T-helper 1 cell treated with Interleukin-12 subunit alpha and Interleukin-12 subunit beta and Interleukin-4 antibody, amounts not matched to agents 30 ng/mL and 1 ng/mL, for 36 hours (primary cell): Measurements from ENCODE around the gene MPDU1. TPM values are rescaled to one million over a fixed set of nuclear protein-coding genes. Genes with fewer than 3 reads are reported as not detected.

Source experiments
- total RNA-seq: library from RNA; stranded (reverse); gene quantifications from 2 replicates; pipeline ENCODE4 v1.2.3, GENCODE V29; 2022

Gene MPDU1
- total RNA-seq, 1 donor from 2014 or later: 85.1 TPM

Other genes with a start within 250 kb of the MPDU1 start
- gene ACAP1, start 247.3 kb upstream of the MPDU1 start, total RNA-seq: 693 and 701 TPM in 2 replicates
- 10.2 and 10.3 TPM in 2 replicates for gene KCTD11, start 231.7 kb upstream of the MPDU1 start, total RNA-seq
- gene TMEM95, start 228.7 kb upstream of the MPDU1 start, total RNA-seq: 0.17 TPM in 1 of 2 replicates, not detected in the other
- gene TNK1, start 202.8 kb upstream of the MPDU1 start, total RNA-seq: 1.1 and 1.4 TPM in 2 replicates
- 127 and 139 TPM in 2 replicates for gene PLSCR3, start 189.3 kb upstream of the MPDU1 start, total RNA-seq
- 51.6 and 53.9 TPM in 2 replicates for gene TMEM256, start 179.8 kb upstream of the MPDU1 start, total RNA-seq
- 1.5 and 2.1 TPM in 2 replicates for gene NLGN2, start 176.0 kb upstream of the MPDU1 start, total RNA-seq
- gene SPEM1, start 163.5 kb upstream of the MPDU1 start, total RNA-seq: 0.22 TPM in 1 of 2 replicates, not detected in the other
- not detected in 2 replicates for gene SPEM2, start 158.2 kb upstream of the MPDU1 start, total RNA-seq
- gene SPEM3, start 155.0 kb upstream of the MPDU1 start, total RNA-seq: not detected in 2 replicates
- gene TMEM102, start 148.4 kb upstream of the MPDU1 start, total RNA-seq: 16.0 and 16.3 TPM in 2 replicates
- gene FGF11, start 144.3 kb upstream of the MPDU1 start, total RNA-seq: 15.0 and 15.4 TPM in 2 replicates
- gene CHRNB1, start 138.8 kb upstream of the MPDU1 start, total RNA-seq: 12.5 and 15.4 TPM in 2 replicates
- gene ZBTB4, start 104.2 kb upstream of the MPDU1 start, total RNA-seq: 25.2 and 26.5 TPM in 2 replicates
- not detected in 2 replicates for gene SLC35G6, start 102.4 kb upstream of the MPDU1 start, total RNA-seq
- gene POLR2A, start 99.5 kb upstream of the MPDU1 start, total RNA-seq: 208 and 222 TPM in 2 replicates
- 79.9 and 96.4 TPM in 2 replicates for gene TNFSF12, start 34.8 kb upstream of the MPDU1 start, total RNA-seq
- 6.0 and 6.3 TPM in 2 replicates for gene TNFSF13, start 25.1 kb upstream of the MPDU1 start, total RNA-seq
- 55.0 and 58.3 TPM in 2 replicates for gene SENP3, start 21.9 kb upstream of the MPDU1 start, total RNA-seq
- 8.0 TPM in 2 replicates for gene CD68, start 4.2 kb upstream of the MPDU1 start, total RNA-seq
- gene SOX15, start 6.2 kb downstream of the MPDU1 start, total RNA-seq: 0.20 and 0.27 TPM in 2 replicates
- gene FXR2, start 31.0 kb downstream of the MPDU1 start, total RNA-seq: 32.6 and 40.1 TPM in 2 replicates
- gene SAT2, start 44.0 kb downstream of the MPDU1 start, total RNA-seq: 27.4 and 29.0 TPM in 2 replicates
- gene SHBG, start 46.3 kb downstream of the MPDU1 start, total RNA-seq: not detected in 2 replicates
- gene ATP1B2, start 67.1 kb downstream of the MPDU1 start, total RNA-seq: 0.22 and 0.37 TPM in 2 replicates
- gene TP53, start 103.6 kb downstream of the MPDU1 start, total RNA-seq: 207 and 218 TPM in 2 replicates
- 19.7 and 23.9 TPM in 2 replicates for gene WRAP53, start 104.6 kb downstream of the MPDU1 start, total RNA-seq
- gene EFNB3, start 121.3 kb downstream of the MPDU1 start, total RNA-seq: 0.05 TPM in 1 of 2 replicates, not detected in the other
- not detected in 2 replicates for gene DNAH2, start 133.9 kb downstream of the MPDU1 start, total RNA-seq